Ovary (tissue), 9 donors: Measurements from ENCODE around the gene GTF3C1. TPM values are rescaled to one million over a fixed set of nuclear protein-coding genes. Genes with fewer than 3 reads are reported as not detected.

ENCODE experiments used
- DNase-seq, 5 donors: peaks; one replicate each; pipeline ENCODE4 v3.0.0-alpha.2; 2019 to 2020
- H3K27ac ChIP-seq, 2 donors: fragments of 200-600 bp; one replicate each; pipeline versions ENCODE4 v1.5.1 to v1.8.0; 2019 to 2022
- H3K27me3 ChIP-seq: fragments of 200-600 bp; one replicate; pipeline ENCODE4 v1.8.0; 2022
- H3K36me3 ChIP-seq: fragments of 200-600 bp; sonication (generic); one replicate; pipeline ENCODE4 v1.5.1; 2019
- H3K4me1 ChIP-seq: one replicate; pipeline ENCODE4 v1.8.1; 2013; ENCODE audit warnings: mild to moderate bottlenecking, moderate library complexity; ENCODE audit not compliant: insufficient read depth
- H3K4me3 ChIP-seq: fragments of 200-600 bp; sonication (generic); one replicate; pipeline ENCODE4 v1.5.1; 2017
- H3K9me3 ChIP-seq, 2 donors: fragments of 200-600 bp in 1 of 2; sonication (generic) in 1 of 2; one replicate each; pipeline versions ENCODE4 v1.5.1 to v1.8.1; 2013 to 2019; ENCODE audit warnings: mild to moderate bottlenecking in 1 of 2, moderate library complexity in 1 of 2
- CTCF ChIP-seq, 3 donors: fragments of 450-650 bp in 2 of 3; fragments of 200-600 bp in 1 of 3; IDR thresholded peaks; one replicate each; pipeline versions ENCODE4 v1.5.1 to v1.8.0; 2016 to 2022; ENCODE audit warnings: antibody characterized with exemption in 3 of 3, mild to moderate bottlenecking in 1 of 3
- EP300 ChIP-seq: sonication (generic); formaldehyde crosslinking; IDR thresholded peaks from one replicate; pipeline ENCODE4 v1.6.1; 2017; ENCODE audit warnings: antibody characterized with exemption
- POLR2A ChIP-seq: fragments of 450-650 bp; IDR thresholded peaks from one replicate; pipeline ENCODE4 v1.6.1; 2017; ENCODE audit warnings: antibody characterized with exemption, mild to moderate bottlenecking, moderate library complexity
- WGBS, 3 donors: extraction: QIAGEN DNeasy Blood & Tissue Kit in 1 of 3; methylation state at CpG; one replicate each; pipeline versions ENCODE4 v1.1.5 to v1.1.7; 2013 to 2017; 5-methylcytosine and 5-hydroxymethylcytosine counted together
- intact Hi-C, 4 donors: fragments of 100-400 bp; cut with DNase I; formaldehyde crosslinking; loops; one replicate each; pipeline versions ENCODE4 v1.11.0 to v1.15.1; 2022 to 2023
- polyA plus RNA-seq, 2 donors: library from polyadenylated mRNA; stranded (reverse); fragments of 200-250 nt in 1 of 2; fragments of 350-450 nt in 1 of 2; fragmentation: Illumina TruSeq in 1 of 2; extraction: RNeasy Lipid Tissue Mini Kit (QIAGEN cat#74804) in 1 of 2; gene quantifications; one replicate each; pipeline ENCODE4 v1.2.3, GENCODE V29; 2013 to 2014
- total RNA-seq, 7 donors: library from RNA; depleted of rRNA in 2 of 7; stranded (reverse); fragments of >200 nt in 2 of 7; fragmentation: NEBNext Ultra II Directional in 3 of 7; extraction: Animal tissue kit (Norgen Biotek cat#: 25700) in 3 of 7; gene quantifications; one replicate each; pipeline versions ENCODE4 v1.1.0 to v1.2.4, GENCODE V29; 2016 to 2023
- donor health status: DM: no; HTN: no; CAD: no; lungs with moderate emphysema.
- donor health status: DM: no; HTN: no; CAD: no.
- donor health status: Bipolar disorder and iron deficiency.
- donor health status: DM: yes; HTN: yes; CAD: no.
- donor health status: DM: no; HTN: no; CAD: no.
- donor health status: DM: yes; HTN: yes; CAD: no.

GTF3C1 gene
- total and polyA plus RNA-seq, 9 donors, result 33.9 to 71.7 (median 52.7) TPM

DNA sequence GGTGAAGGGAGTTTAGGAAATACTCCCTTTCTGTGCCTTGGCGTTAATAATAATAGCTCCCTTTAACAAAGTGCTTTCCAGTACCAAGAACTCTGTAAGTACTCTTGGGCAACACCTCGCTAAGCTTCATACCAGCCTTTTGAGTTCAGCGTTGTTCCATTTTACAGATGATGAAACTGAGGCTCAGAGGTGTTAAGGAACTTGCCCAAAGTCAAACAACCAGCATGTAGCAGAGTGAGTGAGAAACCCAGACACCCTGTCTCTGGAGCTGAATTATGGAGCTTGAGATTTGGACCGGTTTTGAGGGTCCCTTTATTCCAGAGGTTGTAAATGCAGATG lies 838 bp upstream of the GTF3C1 start:
- peak overlapping the region; percentile 65 for H3K4me3 ChIP-seq
- no peaks in the 10 kb centered on the region for H3K27me3 ChIP-seq
- no peak for TF ChIP-seq POLR2A
- no peak for TF ChIP-seq CTCF (IDR thresholded peaks at IDR 0.05)
- no peak for TF ChIP-seq EP300
- H3K9me3 ChIP-seq, result no peaks in the 10 kb centered on the region
- no peaks in the 10 kb centered on the region for H3K36me3 ChIP-seq
- H3K4me1 ChIP-seq, result peaks cover 16% of the 10 kb centered on the region
- peak overlapping the region in 1 of 2 donors; percentile 65 for H3K27ac ChIP-seq
- intact Hi-C loops, result no loop called here
- 27 to 39% (median 28%) methylated on average over 4 of the region's 4 CpGs for WGBS, 3 donors
- DNase-seq, result no peak

DNA sequence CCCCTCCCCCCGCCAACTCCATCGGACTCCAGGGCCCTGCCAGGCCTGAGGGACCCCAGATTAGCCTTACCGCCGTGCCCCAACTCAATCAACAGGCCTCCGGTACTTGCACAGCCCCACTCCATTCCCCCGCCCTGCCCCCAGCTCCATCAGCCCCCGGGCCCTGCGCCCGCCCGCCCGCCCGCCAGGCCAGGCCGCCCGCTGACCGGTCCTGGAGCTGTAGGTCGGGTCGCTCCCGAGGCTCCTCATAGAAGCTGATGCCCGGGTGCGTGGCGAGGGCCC lies 308 bp downstream of the GTF3C1 start:
- Histone ChIP-seq H3K4me3 (peak overlapping the region; percentile 65), H3K27ac (peak overlapping the region in 1 of 2 donors; percentile 42), H3K4me1 (peaks cover 16% of the 10 kb centered on the region), H3K36me3 (no peaks in the 10 kb centered on the region), H3K27me3 (no peaks in the 10 kb centered on the region), H3K9me3 (no peaks in the 10 kb centered on the region)
- no peak for DNase-seq
- 0 to 3% (median 1%) methylated on average over 5 to 21 of the region's 21 CpGs for WGBS, 3 donors
- TF ChIP-seq CTCF (IDR thresholded peaks at IDR 0.05) (no peak), EP300 (no peak)
- intact Hi-C loops, result no loop called here

GRCh38 chr16:27547851-27548250 lies 1.9 kb downstream of the GTF3C1 start:
- Histone ChIP-seq H3K9me3 (no peaks in the 10 kb centered on the region), H3K4me1 (peaks cover 16% of the 10 kb centered on the region), H3K4me3 (no peak overlapping the region), H3K27ac (no peak overlapping the region), H3K36me3 (no peaks in the 10 kb centered on the region), H3K27me3 (no peaks in the 10 kb centered on the region)
- TF ChIP-seq CTCF (IDR thresholded peaks at IDR 0.05) (no peak), EP300 (no peak), POLR2A (no peak)
- no peak for DNase-seq
- 51 to 65% (median 53%) methylated on average over 2 of the region's 2 CpGs for WGBS, 3 donors
- intact Hi-C loops, result no loop called here

- peak in 2 of 5 donors; percentile 22 to 35 for DNase-seq
- H3K36me3 ChIP-seq, result no peaks in the 10 kb centered on the region
- intact Hi-C loops, result no loop called here
- 21 to 29% (median 26%) methylated on average over 4 of the region's 4 CpGs for WGBS, 3 donors
- H3K4me1 ChIP-seq, result peaks cover 16% of the 10 kb centered on the region
- no peak overlapping the region for H3K27ac ChIP-seq
- H3K4me3 ChIP-seq, result no peak overlapping the region
- H3K27me3 ChIP-seq, result no peaks in the 10 kb centered on the region
- TF ChIP-seq EP300 (no peak), CTCF (IDR thresholded peaks at IDR 0.05) (no peak), POLR2A (no peak)
- H3K9me3 ChIP-seq, result no peaks in the 10 kb centered on the region
Observed at GRCh38 chr16:27547134-27547533, 2.6 kb downstream of the GTF3C1 start.

DNA sequence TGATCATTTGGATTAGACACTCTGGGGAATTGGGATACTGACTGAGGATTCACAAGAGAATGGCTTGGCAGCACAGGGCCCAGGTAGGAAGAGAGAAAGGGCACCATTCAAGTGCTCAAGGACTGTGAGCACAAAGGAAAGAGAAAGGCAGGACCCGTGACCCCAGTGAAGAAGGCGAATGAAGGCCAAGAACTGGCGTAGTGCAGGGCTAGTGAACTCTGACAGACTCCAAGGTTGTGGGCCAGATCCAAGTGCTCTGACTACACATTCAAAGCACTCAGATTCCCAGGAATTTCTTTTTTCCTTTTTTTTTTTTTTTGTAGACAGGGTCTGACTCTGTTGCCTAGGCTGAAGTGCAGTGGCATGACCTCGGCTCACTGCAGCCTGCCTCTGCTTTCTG lies 5.0 kb downstream of the GTF3C1 start:
- H3K27me3 ChIP-seq, result no peaks in the 10 kb centered on the region
- DNase-seq, result no peak
- intact Hi-C loops, result no loop called here
- H3K4me3 ChIP-seq, result no peak overlapping the region
- H3K27ac ChIP-seq, result no peak overlapping the region
- 89 to 96% (median 95%) methylated on average over 4 of the region's 4 CpGs for WGBS, 3 donors
- H3K4me1 ChIP-seq, result peaks cover 16% of the 10 kb centered on the region
- no peaks in the 10 kb centered on the region for H3K9me3 ChIP-seq
- H3K36me3 ChIP-seq, result no peaks in the 10 kb centered on the region
- no peak for TF ChIP-seq CTCF (IDR thresholded peaks at IDR 0.05)
- TF ChIP-seq POLR2A, result no peak
- no peak for TF ChIP-seq EP300
